Anterior cingulate cortex (tissue), 58 donors: ENCODE measurements around the gene ADARB2.
"Not testable (repeated sequence)": the region's sequence is repeated elsewhere in the genome, so short reads cannot be mapped to it uniquely, and the experiment has no call there.

ENCODE experiments used
- DNase-seq, 58 donors: peaks; one replicate each; lab custom pipeline; 2025; lab: John Stamatoyannopoulos, UW

Gene ADARB2

GRCh38 chr10:1366811-1367425 is 370.4 kb downstream of the ADARB2 start:
- no peak for DNase-seq

- no peak for DNase-seq
These were observed 371.0 kb downstream of the ADARB2 start for GRCh38 chr10:1366322-1366691.

- DNase-seq = no peak
These were observed 371.6 kb downstream of the ADARB2 start for GRCh38 chr10:1365540-1366321.

GRCh38 chr10:1364151-1364910 is 373.0 kb downstream of the ADARB2 start:
- no peak for DNase-seq

- no peak for DNase-seq
These were observed 373.7 kb downstream of the ADARB2 start for GRCh38 chr10:1363446-1364121.

- DNase-seq = no peak
These were observed 374.5 kb downstream of the ADARB2 start for GRCh38 chr10:1362589-1363445.

GRCh38 chr10:1361411-1362105 is 375.8 kb downstream of the ADARB2 start:
- DNase-seq = no peak

- DNase-seq = no peak
These were observed 376.7 kb downstream of the ADARB2 start for GRCh38 chr10:1360558-1361164.

- no peak for DNase-seq
These were observed 377.2 kb downstream of the ADARB2 start for GRCh38 chr10:1360011-1360557.

- no peak for DNase-seq
These were observed 377.7 kb downstream of the ADARB2 start for GRCh38 chr10:1359626-1359955.

GRCh38 chr10:1358860-1359625 is 378.3 kb downstream of the ADARB2 start:
- no peak for DNase-seq

GRCh38 chr10:1358147-1358546 is 379.2 kb downstream of the ADARB2 start:
- DNase-seq = no peak

- no peak for DNase-seq
These were observed 381.0 kb downstream of the ADARB2 start for GRCh38 chr10:1356349-1356748.

GRCh38 chr10:1354809-1355710 is 382.3 kb downstream of the ADARB2 start:
- no peak for DNase-seq

- not testable (repeated sequence) for DNase-seq
These were observed 385.0 kb downstream of the ADARB2 start for GRCh38 chr10:1352296-1352695.

GRCh38 chr10:1348773-1349050 is 388.6 kb downstream of the ADARB2 start:
- no peak for DNase-seq
